ENCODE data around the gene P2RY12. TPM values are rescaled to one million over a fixed set of nuclear protein-coding genes. Genes with fewer than 3 reads are reported as not detected.

P2RY12 gene
- total and polyA plus RNA-seq, 10 of the 15 experiments (the other 5 are each of a cell fraction or from before 2014, with no cell fraction given), result 0.27 to 1.0 (median 0.66) TPM; not detected in 2

GRCh38 chr3:151289445-151289844, 95.1 kb downstream of the P2RY12 start (continued):
- TF ChIP-seq, protein P1, sequence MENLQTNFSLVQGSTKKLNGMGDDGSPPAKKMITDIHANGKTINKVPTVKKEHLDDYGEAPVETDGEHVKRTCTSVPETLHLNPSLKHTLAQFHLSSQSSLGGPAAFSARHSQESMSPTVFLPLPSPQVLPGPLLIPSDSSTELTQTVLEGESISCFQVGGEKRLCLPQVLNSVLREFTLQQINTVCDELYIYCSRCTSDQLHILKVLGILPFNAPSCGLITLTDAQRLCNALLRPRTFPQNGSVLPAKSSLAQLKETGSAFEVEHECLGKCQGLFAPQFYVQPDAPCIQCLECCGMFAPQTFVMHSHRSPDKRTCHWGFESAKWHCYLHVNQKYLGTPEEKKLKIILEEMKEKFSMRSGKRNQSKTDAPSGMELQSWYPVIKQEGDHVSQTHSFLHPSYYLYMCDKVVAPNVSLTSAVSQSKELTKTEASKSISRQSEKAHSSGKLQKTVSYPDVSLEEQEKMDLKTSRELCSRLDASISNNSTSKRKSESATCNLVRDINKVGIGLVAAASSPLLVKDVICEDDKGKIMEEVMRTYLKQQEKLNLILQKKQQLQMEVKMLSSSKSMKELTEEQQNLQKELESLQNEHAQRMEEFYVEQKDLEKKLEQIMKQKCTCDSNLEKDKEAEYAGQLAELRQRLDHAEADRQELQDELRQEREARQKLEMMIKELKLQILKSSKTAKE (IDR thresholded peaks at IDR 0.05; ENCODE audit: low read depth, poor library complexity, severe bottlenecking), result no peak
- no peak for TF ChIP-seq ZBTB11 (CRISPR knock-in tag; IDR thresholded peaks at IDR 0.05)
- TF ChIP-seq REST (IDR thresholded peaks at IDR 0.05; ENCODE audit: low read depth, low read length), result no peak
- TF ChIP-seq CHD2 (IDR thresholded peaks at IDR 0.05; ENCODE audit: borderline replicate concordance, low read depth, low read length), result no peak
- no peak for TF ChIP-seq RELA (IDR thresholded peaks at IDR 0.05; ENCODE audit: borderline replicate concordance, partially characterized antibody)
- TF ChIP-seq NR2C1 (IDR thresholded peaks at IDR 0.05), result no peak
- no peak for TF ChIP-seq MXI1 (IDR thresholded peaks at IDR 0.05; ENCODE audit: low read depth, low read length)
- no peak for TF ChIP-seq MYC (IDR thresholded peaks at IDR 0.05; ENCODE audit: insufficient read depth, insufficient read length, insufficient replicate concordance, low read length, severe bottlenecking)
- TF ChIP-seq NFYB (IDR thresholded peaks at IDR 0.05; ENCODE audit: insufficient read depth, low read depth, low read length), result no peak
- TF ChIP-seq, protein P2, sequence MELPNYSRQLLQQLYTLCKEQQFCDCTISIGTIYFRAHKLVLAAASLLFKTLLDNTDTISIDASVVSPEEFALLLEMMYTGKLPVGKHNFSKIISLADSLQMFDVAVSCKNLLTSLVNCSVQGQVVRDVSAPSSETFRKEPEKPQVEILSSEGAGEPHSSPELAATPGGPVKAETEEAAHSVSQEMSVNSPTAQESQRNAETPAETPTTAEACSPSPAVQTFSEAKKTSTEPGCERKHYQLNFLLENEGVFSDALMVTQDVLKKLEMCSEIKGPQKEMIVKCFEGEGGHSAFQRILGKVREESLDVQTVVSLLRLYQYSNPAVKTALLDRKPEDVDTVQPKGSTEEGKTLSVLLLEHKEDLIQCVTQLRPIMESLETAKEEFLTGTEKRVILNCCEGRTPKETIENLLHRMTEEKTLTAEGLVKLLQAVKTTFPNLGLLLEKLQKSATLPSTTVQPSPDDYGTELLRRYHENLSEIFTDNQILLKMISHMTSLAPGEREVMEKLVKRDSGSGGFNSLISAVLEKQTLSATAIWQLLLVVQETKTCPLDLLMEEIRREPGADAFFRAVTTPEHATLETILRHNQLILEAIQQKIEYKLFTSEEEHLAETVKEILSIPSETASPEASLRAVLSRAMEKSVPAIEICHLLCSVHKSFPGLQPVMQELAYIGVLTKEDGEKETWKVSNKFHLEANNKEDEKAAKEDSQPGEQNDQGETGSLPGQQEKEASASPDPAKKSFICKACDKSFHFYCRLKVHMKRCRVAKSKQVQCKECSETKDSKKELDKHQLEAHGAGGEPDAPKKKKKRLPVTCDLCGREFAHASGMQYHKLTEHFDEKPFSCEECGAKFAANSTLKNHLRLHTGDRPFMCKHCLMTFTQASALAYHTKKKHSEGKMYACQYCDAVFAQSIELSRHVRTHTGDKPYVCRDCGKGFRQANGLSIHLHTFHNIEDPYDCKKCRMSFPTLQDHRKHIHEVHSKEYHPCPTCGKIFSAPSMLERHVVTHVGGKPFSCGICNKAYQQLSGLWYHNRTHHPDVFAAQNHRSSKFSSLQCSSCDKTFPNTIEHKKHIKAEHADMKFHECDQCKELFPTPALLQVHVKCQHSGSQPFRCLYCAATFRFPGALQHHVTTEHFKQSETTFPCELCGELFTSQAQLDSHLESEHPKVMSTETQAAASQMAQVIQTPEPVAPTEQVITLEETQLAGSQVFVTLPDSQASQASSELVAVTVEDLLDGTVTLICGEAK (IDR thresholded peaks at IDR 0.05; ENCODE audit: borderline replicate concordance), result no peak
